HK-2 (cell line): Measurements from ENCODE around the gene ACADSB.
A peak's percentile ranks its signal among the peaks of the same experiment; 100 is the strongest.

Experiments used
- DNase-seq: peaks from one replicate; pipeline ENCODE4 v3.0.0-alpha.2; 2018; ENCODE audit not compliant: unreplicated experiment

ACADSB gene

GRCh38 chr10:123004298-123004697, 4.5 kb upstream of the ACADSB start:
- DNase-seq = no peak

- peak; percentile 36 for DNase-seq
Measured at GRCh38 chr10:123007558-123008354, 1.1 kb upstream of the ACADSB start.

GRCh38 chr10:123009105-123009820, 457 bp downstream of the ACADSB start:
- DNase-seq = peak; percentile 40

DNA sequence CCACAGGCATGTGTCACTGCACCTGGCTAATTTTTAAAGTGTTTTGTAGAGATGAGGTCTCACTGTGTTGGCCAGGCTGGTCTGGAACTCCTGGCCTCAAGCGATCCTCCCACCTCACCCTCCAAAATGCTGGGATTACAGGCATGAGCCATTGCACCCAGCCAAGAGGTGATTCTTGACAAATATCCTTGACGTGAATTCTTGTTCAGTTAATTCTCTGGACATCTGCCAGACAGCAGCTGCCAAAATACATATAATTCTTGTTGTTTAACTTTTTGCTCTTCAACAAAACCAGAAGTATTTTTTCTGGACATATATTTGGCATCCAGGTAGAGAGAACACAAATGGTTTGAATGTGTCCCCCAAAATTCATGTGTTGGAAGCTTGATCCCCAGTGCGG, 3.2 kb downstream of the ACADSB start:
- DNase-seq = no peak

DNA sequence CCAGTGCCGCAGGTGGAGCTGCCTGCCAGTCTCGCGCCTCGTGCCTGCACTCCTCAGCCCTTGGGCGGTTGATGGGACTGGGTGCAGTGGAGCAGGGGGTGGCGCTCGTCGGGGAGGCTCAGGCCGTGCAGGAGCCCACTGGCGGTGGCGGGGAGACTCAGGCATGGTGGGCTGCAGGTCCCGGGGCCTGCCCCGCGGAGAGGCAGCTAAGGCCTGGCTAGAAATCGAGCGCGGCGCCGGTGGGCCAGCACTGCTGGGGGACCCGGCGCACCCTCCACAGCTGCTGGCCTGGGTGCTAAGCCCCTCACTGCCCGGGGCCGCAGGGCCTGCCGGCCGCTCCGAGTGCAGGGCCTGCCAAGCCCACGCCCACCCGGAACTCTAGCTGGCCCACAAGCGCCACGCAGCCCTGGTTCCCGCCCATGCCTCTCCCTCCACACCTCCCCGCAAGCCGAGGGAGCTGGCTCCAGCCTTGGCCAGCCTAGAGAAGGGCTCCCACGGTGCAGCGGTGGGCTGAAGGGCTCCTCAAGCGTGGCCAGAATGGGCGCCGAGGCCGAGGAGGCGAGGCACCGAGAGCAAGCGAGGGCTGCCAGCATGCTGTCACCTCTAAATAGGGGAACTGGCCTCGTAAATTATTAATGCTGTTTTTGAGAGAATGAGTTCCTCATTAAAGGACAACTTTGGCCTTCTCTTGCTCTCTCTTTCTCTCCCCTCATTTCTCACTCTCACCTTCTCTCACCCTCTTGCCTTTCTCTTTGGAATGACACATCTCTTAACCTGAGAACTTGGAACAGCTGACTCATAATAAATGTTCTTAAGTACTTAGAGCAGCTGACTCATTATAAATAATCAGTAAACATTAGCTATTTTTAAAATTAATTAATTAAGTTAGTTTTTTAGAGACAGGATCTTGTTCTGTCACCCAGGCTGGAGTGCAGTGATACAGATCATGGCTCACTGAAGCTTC, 4.9 kb downstream of the ACADSB start:
- DNase-seq = no peak

GRCh38 chr10:123014772-123015171, 6.0 kb downstream of the ACADSB start:
- no peak for DNase-seq

GRCh38 chr10:123016228-123016627, 7.4 kb downstream of the ACADSB start:
- DNase-seq = no peak

DNA sequence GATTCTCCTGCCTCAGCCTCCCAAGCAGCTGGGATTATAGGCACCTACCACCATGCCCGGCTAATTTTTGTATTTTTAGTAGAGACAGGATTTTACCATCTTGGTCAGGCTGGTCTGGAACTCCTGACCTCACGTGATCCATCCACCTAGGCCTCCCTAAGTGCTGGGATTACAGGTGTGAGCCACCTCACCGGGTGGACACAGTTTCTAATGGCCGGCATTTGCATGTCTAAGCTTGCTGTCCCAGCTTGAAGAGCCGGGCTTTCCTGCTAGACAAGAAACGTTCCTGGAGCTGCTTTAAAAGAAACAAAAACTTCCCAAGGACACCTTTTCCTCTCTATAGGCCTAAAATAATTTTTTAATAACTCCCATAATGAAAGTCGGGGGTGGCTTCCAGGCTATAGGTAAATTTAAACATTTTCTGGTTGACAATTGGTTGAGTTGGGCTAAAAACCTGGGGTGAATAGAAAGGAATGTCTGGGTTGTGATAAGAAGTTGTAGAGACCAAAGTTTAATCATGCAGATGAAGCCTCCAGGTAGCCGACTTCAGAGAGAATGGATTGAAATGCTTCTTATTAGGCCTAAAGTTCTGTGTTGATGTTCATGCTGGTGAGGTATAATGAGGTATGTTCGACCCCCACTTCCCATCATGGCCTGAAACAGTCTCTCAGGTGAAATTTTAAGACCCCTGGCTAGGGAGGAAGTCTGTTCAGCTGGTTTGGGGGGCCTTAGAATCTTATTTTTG, 8.8 kb downstream of the ACADSB start:
- DNase-seq = no peak

DNA sequence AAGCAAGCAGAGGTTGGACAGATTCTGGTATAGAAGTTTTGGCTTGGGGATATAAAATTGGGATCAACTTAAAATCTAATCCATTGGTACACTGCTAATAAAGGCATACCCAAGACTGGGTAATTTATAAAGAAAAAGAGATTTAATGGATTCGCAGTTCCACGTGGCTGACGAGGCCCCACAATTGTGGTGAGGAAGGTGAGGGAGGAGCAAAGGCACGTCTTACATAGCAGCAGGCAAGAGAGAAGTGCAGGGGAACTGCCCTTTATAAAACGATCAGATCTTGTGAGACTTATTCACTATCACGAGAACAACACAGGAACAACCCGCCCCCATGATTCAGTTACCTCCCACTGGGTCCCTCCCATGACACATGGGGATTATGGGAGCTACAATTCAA, 9.7 kb downstream of the ACADSB start:
- DNase-seq = no peak

- no peak for DNase-seq
Measured at GRCh38 chr10:123019264-123019663, 10.5 kb downstream of the ACADSB start.

GRCh38 chr10:123019941-123020703, 11.3 kb downstream of the ACADSB start:
- no peak for DNase-seq

GRCh38 chr10:123021517-123021916, 12.7 kb downstream of the ACADSB start:
- no peak for DNase-seq

GRCh38 chr10:123024540-123024939, 15.7 kb downstream of the ACADSB start:
- DNase-seq = no peak

DNA sequence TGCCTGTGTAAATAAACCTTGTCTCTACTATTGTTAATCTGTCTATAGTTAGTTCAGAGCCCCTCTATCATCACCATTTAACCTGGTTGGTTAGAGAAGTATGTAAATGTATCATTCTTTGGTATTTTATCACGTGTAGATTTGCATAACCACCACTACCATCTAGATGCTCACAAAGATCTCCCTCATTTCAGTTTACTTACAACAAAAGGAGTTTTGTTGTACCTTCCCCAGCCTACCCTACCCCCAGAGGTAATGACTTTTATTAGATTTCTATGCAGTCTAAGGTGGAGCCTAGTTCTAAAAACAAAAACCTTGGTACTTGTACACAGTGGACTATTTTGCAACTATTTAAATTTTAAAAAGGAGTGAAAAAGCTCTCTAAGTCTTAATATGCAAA, 17.5 kb downstream of the ACADSB start:
- no peak for DNase-seq

DNA sequence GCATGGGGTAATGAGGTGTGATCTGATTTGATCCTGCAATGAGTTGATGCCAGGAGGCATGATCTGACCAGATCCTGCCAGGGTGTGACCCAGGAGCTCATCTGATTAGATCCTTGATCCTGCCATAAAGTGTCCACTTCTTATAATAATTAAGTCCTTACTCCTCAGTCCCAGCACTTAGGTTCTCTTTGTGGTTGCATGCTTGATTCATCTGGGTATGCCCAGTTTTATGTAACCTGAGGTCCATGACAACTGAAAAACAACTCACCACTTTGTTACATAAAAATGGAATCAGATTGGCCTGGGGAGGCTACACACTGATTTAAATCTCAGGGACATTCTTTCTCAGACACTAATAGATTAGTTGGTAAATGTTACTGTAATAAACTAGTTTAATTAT, 19.1 kb downstream of the ACADSB start:
- DNase-seq = no peak

- no peak for DNase-seq
Measured at GRCh38 chr10:123031124-123031523, 22.3 kb downstream of the ACADSB start.

- no peak for DNase-seq
Measured at GRCh38 chr10:123034332-123034731, 25.5 kb downstream of the ACADSB start.

GRCh38 chr10:123035467-123036086, 26.8 kb downstream of the ACADSB start:
- no peak for DNase-seq

DNA sequence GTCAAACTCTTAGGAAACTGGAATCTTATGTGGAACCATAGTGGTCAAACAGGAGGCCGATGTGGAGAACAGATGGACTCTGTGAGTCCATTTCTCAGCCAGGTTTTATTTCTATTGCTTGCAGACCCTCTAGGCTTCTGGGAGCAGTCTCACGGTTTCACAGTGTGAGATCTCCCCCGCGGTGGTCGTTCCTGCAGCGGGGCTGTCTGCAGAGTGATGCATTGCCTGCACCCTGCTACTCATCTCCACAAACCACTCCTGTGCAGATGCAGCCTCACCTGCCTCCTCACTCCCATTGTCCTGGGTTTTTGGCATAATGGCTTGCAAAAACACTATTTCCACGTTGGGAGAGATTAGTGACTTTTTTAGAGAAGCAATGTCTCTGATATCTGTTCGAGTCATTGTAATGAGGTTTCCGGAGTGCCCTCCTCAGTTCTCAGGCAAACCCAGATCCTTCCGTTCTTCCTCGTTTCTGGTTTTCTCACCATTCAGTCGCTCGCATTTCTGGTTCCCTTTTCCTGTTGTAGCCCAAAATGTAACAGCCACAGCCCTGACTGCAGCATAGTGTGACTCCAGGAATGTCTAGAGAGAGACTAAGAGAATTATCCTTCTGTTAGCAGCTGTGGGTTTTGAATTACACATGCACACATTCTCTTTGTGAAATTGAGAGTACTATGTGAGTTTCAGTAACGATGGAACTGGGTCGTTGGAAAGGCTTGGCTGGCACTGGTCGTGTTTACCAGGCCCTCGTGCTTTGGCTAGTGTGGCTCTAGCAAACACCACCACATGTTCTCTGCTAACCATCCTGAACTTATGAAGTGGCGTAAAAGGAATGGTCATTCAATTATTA, 30.2 kb downstream of the ACADSB start:
- no peak for DNase-seq

GRCh38 chr10:123039632-123039930, 30.8 kb downstream of the ACADSB start:
- no peak for DNase-seq
